VCaP (cell line): ENCODE measurements around the gene LHFPL6.

Source experiments
- H3K27ac ChIP-seq: fragments of 450-650 bp; 2 replicates; pipeline ENCODE4 v1.5.1; 2017
- CTCF ChIP-seq: fragments of 450-650 bp; conservative IDR thresholded peaks from 2 replicates; pipeline ENCODE4 v1.5.1; 2017; ENCODE audit warnings: mild to moderate bottlenecking, moderate library complexity

The LHFPL6 gene

DNA sequence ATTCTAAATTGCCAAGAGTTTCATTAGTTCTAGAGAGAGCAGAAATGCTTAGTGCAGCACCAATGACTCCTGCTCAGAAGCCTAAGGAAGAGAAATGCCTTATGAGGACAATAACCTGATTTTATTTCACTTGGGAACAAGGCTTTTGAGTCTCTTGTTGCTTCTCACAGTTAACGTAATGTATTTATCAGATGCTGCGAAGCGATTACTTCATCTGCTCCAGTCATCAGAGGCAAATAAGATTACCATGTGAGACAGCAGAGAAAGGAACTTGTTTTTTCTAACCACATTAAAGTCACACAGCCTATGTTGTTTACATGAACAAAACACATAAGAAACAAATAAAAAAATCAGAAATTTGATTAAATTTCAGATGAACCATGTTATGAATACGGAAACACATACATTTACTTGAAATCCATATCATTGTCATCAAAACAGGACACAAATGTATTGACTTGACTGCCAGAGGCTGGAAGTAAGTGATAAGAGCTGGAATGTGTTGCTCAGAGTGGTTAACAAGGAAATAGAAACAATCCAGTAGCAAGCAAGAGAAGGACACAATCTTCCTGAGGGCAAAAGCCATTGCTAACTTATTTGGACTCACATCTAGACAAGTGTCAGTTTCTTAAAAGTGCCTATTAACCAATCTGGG is 147.3 kb downstream of the LHFPL6 start:
- TF ChIP-seq CTCF = no peak
- H3K27ac ChIP-seq = no peak overlapping the region

GRCh38 chr13:39452834-39453233 is 150.2 kb downstream of the LHFPL6 start:
- no peak overlapping the region for H3K27ac ChIP-seq
- TF ChIP-seq CTCF = no peak

GRCh38 chr13:39452417-39452816 is 150.6 kb downstream of the LHFPL6 start:
- TF ChIP-seq CTCF = no peak
- H3K27ac ChIP-seq = peak overlapping the region; percentile 48; the same call in 1 of the 2 replicates

DNA sequence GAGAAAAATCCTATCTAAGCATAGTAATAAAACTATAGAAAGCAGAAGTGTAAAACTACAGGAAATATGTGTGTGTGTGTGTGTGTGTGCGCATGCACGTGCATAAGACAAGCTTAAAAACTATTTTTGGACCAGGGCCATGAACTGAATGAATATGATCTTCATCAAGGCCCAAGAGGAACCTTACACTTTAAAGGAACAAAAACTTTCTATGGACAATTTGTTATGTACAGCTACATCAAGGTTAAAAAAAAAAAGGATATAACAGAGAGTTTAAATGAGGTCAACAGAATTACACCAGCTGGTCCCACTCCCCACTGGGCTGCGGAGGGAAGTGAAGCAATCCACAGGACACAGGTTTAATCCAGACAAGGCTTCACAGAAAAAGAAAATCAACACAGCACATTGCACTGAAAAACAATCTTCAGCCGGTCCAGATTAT is 151.1 kb downstream of the LHFPL6 start:
- TF ChIP-seq CTCF = no peak
- H3K27ac ChIP-seq = peak overlapping the region; percentile 48

DNA sequence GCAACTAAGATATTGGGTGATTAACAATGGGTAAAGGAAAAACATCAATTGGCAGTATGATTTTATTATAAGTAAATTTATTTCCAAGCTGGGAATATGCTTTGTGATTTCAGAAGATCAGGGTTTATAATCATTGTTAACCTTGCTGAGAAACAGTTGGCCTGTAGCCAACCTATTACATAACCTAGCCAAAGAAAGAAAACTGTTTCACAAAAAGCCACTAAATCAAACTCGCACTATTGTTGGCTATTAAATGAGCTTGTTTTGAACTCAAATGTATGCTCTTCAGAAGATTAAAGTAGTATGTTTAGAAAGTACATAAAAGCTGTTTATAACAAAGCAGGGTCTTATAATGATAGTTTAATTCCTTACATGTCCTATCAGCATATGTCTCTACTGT is 151.7 kb downstream of the LHFPL6 start:
- H3K27ac ChIP-seq = peak overlapping the region; percentile 48
- TF ChIP-seq CTCF = no peak

- no peak for TF ChIP-seq CTCF
- H3K27ac ChIP-seq = peak overlapping the region; percentile 48; the same call in 1 of the 2 replicates
Observed at GRCh38 chr13:39450176-39450575, 152.8 kb downstream of the LHFPL6 start.

- no peak for TF ChIP-seq CTCF
Observed at GRCh38 chr13:39448834-39449233, 154.2 kb downstream of the LHFPL6 start.

More at GRCh38 chr13:39448834-39449233, 154.2 kb downstream of the LHFPL6 start:
- H3K27ac ChIP-seq = no peak overlapping the region
